HFF-Myc (cell line): ENCODE results near the gene CTSD.

Source experiments
- DNase-seq: peaks from one replicate; pipeline ENCODE4 v3.0.0-alpha.2; 2011; ENCODE audit warnings: low read depth; ENCODE audit errors: extremely low read depth
- H3K4me3 ChIP-seq: replicated peaks from 2 replicates; pipeline ENCODE4 v1.5.1; 2011; ENCODE audit warnings: low read depth, mild to moderate bottlenecking, control low read depth, low read length
- CTCF ChIP-seq: IDR thresholded peaks from 2 replicates; pipeline ENCODE4 v1.5.1; 2012; ENCODE audit warnings: mild to moderate bottlenecking, low read depth, low read length, control low read depth; ENCODE audit errors: missing control alignments

CTSD gene

GRCh38 chr11:1761110-1761856 lies 2.4 kb downstream of the CTSD start:
- TF ChIP-seq CTCF, result no peak
- H3K4me3 ChIP-seq, result no peak overlapping the region
- DNase-seq, result no peak

- no peak for DNase-seq
- no peak overlapping the region for H3K4me3 ChIP-seq
- no peak for TF ChIP-seq CTCF
Measured at GRCh38 chr11:1760351-1761109, 3.2 kb downstream of the CTSD start.

GRCh38 chr11:1759851-1760220 lies 3.9 kb downstream of the CTSD start:
- no peak for TF ChIP-seq CTCF
- DNase-seq, result no peak
- no peak overlapping the region for H3K4me3 ChIP-seq

- no peak for DNase-seq
- no peak overlapping the region for H3K4me3 ChIP-seq
- TF ChIP-seq CTCF, result no peak
Measured at GRCh38 chr11:1759151-1759850, 4.4 kb downstream of the CTSD start.

- no peak for TF ChIP-seq CTCF
- H3K4me3 ChIP-seq, result no peak overlapping the region
Measured at GRCh38 chr11:1758611-1759150, 5.0 kb downstream of the CTSD start.

GRCh38 chr11:1757861-1758610 lies 5.7 kb downstream of the CTSD start:
- no peak for DNase-seq
- TF ChIP-seq CTCF, result no peak
- H3K4me3 ChIP-seq, result no peak overlapping the region

More at GRCh38 chr11:1758611-1759150, 5.0 kb downstream of the CTSD start:
- DNase-seq, result no peak
